GM12891 (cell line): ENCODE measurements around the gene AP2A2.

ENCODE experiments used
- DNase-seq: peaks from one replicate; pipeline ENCODE4 v3.0.0; 2011; ENCODE audit warnings: low spot score; ENCODE audit not compliant: insufficient read length
- FAIRE-seq: peaks from 2 replicates; lab custom pipeline; 2011; peaks lifted over from hg19 to GRCh38; lab: Jason Lieb, UNC
- PAX5 ChIP-seq: IDR thresholded peaks from 2 replicates; pipeline ENCODE4 v1.6.1; 2011; ENCODE audit warnings: low read length, moderate library complexity, mild to moderate bottlenecking; ENCODE audit not compliant: insufficient read depth, severe bottlenecking
- POLR2A ChIP-seq: IDR thresholded peaks from 2 replicates; pipeline ENCODE4 v1.6.1; 2011; ENCODE audit warnings: low read depth, low read length, control low read depth
- POLR2AphosphoS5 ChIP-seq: IDR thresholded peaks from 2 replicates; pipeline ENCODE4 v1.6.1; 2011; ENCODE audit warnings: low read depth, low read length, control low read depth
- POU2F2 ChIP-seq: IDR thresholded peaks from 2 replicates; pipeline ENCODE4 v1.6.1; 2011; ENCODE audit warnings: low read depth, mild to moderate bottlenecking, control low read depth, low read length, moderate library complexity
- SPI1 ChIP-seq: IDR thresholded peaks from 2 replicates; pipeline ENCODE4 v1.6.1; 2011; ENCODE audit warnings: low read depth, low read length, control low read depth
- TAF1 ChIP-seq: IDR thresholded peaks from 2 replicates; pipeline ENCODE4 v1.6.1; 2011; ENCODE audit warnings: low read depth, low read length, control low read depth

Gene AP2A2

DNA sequence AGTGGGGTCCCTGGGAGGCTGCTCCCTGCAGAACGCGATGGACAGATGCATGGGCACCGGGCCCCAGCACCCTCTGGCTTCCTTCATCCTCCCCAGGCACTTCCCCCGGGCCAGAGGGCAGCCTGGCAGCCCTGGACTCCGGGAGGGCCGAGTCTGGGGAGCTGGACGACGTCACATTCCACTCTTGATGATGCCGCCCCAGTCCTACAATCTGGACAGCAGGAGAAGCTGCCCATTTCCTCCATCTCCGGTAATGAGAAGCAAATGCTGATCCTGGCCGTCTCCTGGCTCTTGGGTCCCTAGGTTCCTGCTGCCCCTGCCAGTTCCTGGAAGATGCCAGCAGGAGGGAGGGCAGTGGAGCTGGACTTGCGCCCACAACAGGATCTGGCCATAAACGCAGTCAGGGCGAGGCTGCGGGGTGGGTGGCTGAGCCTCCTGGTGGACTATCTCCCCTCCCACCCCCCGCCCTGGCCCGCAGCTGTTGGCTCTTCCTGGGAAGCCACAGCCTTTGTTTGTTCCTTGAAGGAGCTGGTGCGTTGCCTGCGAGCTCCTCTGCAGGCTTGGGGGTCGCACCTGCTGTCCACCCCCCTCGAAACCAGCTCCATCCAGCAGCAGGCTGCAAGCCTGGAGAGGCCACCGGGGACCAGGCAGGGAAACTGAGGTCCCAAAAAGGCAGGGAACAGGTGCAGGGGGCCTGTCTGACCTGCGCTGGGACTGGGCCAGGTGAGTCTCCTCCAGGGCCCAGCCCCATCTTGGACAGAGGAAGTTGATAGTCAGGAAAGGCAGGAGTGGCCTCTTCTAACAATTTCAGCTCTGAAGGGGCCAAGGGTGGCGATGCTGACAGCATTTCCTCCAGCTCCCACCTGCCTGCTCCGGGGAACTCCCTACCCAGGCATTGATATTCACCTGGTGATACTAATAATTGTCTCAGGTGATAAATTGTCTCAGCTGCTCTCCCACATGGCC lies 128.8 kb downstream of the AP2A2 start:
- no peak for TF ChIP-seq PAX5
- TF ChIP-seq TAF1, result no peak
- no peak for TF ChIP-seq SPI1
- TF ChIP-seq POLR2AphosphoS5, result no peak
- no peak for TF ChIP-seq POLR2A
- TF ChIP-seq POU2F2, result no peak
- FAIRE-seq (no peak), DNase-seq (no peak)

DNA sequence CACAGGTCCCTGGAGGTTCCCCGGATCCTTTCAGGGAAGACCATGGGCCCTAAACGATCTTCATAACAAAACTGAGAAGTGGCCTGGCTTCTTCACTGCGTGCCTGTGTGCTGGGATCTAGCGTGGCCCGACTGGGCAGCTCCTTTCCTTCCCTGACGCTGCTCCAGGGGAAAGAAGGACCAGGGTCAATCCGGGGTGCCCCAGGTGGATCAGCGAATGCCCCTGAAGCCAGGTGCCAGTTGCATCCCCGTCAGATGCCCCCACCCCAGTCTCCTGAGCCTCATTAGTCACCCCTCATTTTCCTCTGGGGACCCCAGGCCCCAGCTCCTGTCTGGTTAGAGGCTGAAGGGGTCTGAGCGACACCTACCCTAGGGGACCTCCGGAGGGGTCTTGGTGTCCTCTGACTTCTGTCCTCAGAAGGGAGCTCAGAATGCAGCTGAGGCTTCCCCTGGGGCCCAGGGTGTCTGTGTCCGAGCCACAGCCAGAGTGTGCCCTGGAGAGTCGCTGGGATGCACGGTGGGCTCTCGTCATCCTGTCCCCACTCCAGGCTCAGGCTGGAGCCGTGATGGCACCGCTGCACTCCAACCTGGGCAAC lies 129.5 kb downstream of the AP2A2 start:
- no peak for TF ChIP-seq TAF1
- TF ChIP-seq POLR2AphosphoS5, result no peak
- no peak for TF ChIP-seq PAX5
- no peak for TF ChIP-seq SPI1
- no peak for TF ChIP-seq POU2F2
- TF ChIP-seq POLR2A, result no peak
- FAIRE-seq (no peak), DNase-seq (no peak)

DNA sequence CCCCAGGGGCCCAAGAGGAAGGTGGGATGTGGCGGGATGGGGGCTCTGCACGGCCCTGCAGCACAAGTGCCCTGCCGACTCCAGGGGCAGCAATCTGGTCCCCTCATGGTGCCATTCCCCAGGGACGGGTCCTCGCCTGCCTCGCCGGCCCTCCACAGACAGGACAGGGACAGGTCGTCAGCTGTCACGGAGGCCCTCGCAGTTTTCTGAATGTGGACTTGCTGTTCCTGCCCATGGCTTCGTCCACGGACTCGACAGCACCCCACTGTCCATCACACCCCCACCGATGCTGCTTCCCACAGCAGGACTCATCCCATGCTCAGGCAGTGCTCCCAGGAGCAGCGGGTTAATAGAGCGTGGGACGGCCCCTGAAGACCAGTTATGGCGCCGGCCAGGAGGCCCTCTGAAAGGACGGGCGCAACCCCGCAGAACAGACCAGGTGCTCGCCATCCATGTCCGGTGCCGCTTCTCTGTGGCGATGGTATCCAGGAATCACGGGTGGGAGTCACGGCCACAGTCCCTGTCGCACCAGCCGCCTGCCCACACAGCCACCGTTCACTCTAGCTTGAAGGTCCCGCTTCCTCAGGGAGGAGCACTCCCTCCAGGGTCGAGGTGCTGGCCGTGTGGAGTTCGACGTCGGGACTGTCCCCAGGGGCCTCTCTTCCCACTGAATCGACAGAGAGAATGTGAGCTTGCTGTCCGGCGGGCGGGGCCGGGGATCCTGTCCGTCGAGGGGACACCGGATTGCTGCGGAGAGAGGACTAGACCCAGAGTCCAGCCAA lies 130.5 kb downstream of the AP2A2 start:
- no peak for FAIRE-seq
- no peak for DNase-seq

DNA sequence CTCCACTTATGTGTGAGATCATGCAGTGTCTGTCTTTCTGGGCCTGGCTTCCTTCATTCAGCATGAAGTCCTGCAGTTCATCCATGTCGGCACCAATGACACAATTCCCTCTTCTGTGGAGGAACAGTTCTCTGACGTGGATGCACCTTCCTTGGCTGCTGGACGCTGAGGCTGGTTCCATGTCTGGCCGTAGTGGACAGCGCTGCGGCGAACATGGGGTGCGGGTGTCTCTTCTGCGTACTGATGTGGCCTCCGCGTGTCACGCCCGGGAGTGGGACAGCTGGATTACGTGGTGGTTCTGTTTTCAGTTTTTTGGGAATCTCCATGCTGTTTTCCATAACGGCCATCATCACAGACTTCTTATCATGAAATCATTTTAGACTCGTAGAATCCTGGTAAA lies 132.1 kb downstream of the AP2A2 start:
- DNase-seq, result no peak
- TF ChIP-seq SPI1, result no peak
- FAIRE-seq, result no peak

More for the DNA sequence above, 130.5 kb downstream of the AP2A2 start:
- TF ChIP-seq POU2F2 (no peak), SPI1 (no peak), TAF1 (no peak), POLR2A (no peak), PAX5 (no peak), POLR2AphosphoS5 (no peak)

DNA sequence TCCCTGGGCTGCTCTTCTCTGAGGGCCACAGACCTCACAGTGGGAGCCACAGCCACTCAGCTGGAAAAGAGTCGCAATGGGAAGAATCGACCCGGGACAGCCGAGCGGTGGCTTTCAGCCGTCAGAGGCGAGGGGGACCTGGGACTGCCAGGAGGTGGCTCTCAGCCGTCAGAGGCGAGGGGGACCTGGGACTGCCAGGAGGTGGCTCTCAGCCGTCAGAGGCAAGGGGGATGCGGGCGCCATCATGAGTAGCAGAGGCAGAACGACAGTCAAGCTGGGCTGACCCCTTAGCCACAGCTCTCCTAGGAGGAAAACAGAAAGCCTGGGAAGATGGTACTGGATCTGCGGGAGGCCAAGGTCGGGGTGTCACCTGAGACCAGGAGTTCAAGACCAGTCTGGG lies 134.1 kb downstream of the AP2A2 start:
- DNase-seq, result no peak
- TF ChIP-seq SPI1, result no peak
- no peak for TF ChIP-seq PAX5
- no peak for TF ChIP-seq POU2F2
- TF ChIP-seq POLR2AphosphoS5, result no peak
- TF ChIP-seq TAF1, result no peak
- TF ChIP-seq POLR2A, result no peak
- no peak for FAIRE-seq

DNA sequence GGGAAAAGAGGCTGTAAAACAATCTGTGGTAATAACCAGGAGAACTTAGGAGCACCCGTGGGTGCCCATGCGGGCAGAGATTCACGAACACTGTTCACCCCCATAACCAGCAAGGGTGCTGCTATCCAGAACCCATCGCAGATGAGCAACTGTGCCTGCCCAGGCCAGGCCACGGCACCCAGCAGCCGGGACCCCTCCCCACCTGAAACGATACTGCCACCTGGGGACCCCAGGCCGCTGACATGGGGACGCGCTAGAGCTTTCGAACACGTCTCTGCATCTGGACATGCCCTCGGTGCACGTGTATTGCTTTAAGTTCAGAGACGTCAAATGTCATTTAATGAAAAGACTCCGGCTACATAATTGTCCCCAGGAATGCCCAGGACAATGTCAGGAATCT lies 134.7 kb downstream of the AP2A2 start:
- FAIRE-seq (no peak), DNase-seq (no peak)
- TF ChIP-seq POLR2AphosphoS5, result no peak
- TF ChIP-seq TAF1, result no peak
- TF ChIP-seq POLR2A, result no peak
- no peak for TF ChIP-seq PAX5

DNA sequence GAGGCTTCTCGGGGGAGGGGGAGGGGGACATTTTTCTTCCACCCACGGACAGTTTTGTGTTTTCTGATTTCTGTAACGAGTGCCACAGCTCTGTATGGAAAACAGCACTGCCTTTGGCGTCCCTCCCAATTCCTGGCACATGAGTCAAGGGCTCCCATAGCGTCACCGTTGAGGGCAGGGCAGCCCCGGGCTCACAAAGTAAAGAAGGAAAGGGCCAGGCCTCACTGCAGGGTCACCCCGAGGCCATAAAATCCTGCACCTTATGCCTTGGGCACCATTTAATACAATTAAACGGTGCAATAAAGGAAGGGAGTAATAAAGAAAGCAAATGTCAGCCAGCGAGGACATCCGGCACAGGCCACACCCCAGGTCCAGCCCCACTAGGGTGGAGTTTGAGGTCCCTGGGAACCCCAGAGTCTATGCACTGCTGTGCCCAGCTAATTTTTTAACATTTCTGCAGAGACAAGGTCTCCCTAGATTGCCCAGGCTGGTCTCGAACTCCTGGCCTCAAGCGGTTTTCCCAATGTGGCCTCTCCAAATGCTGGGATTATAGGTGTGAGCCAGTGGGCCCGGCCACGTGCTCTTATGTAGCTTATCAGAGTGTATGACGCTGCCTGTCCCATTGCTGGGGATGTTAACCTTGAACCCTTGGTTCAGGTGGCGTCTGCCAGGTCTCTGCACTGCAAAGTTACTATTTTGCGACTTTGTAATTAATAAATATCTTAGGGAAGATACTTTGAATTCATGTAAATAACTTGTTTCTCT lies 135.4 kb downstream of the AP2A2 start:
- FAIRE-seq, result no peak
- TF ChIP-seq POLR2AphosphoS5, result no peak
- TF ChIP-seq TAF1, result no peak
- TF ChIP-seq SPI1, result no peak
- no peak for TF ChIP-seq PAX5
- no peak for TF ChIP-seq POU2F2
- TF ChIP-seq POLR2A, result no peak
- DNase-seq, result no peak
